KOPT-K1 (cell line): ENCODE results near the gene ACTN2.

Experiments used
- H3K27ac ChIP-seq: fragments of 200-600 bp; sonication (generic); 2 replicates; pipeline ENCODE4 v1.5.1; 2016; ENCODE audit warnings: antibody characterized with exemption, mild to moderate bottlenecking, low read depth, low read length; ENCODE audit not compliant: poor library complexity, severe bottlenecking
- H3K36me3 ChIP-seq: fragments of 200-600 bp; sonication (generic); 2 replicates; pipeline ENCODE4 v1.5.1; 2017; ENCODE audit warnings: antibody characterized with exemption, mild to moderate bottlenecking, low read length, moderate library complexity; ENCODE audit not compliant: insufficient read depth
- H3K9me3 ChIP-seq: fragments of 200-600 bp; sonication (generic); 2 replicates; pipeline ENCODE4 v1.5.1; 2017; ENCODE audit warnings: antibody characterized with exemption, low read length, mild to moderate bottlenecking; ENCODE audit not compliant: insufficient read depth, poor library complexity, severe bottlenecking

ACTN2 gene

GRCh38 chr1:236681219-236681618 lies 5.1 kb upstream of the ACTN2 start:
- H3K9me3 ChIP-seq, result no peaks in the 10 kb centered on the region
- H3K27ac ChIP-seq, result no peak overlapping the region
- no peaks in the 10 kb centered on the region for H3K36me3 ChIP-seq

- Histone ChIP-seq H3K27ac (no peak overlapping the region), H3K9me3 (no peaks in the 10 kb centered on the region), H3K36me3 (no peaks in the 10 kb centered on the region)
These were observed 938 bp upstream of the ACTN2 start for GRCh38 chr1:236685205-236685916.

GRCh38 chr1:236686815-236687160 lies 489 bp downstream of the ACTN2 start:
- Histone ChIP-seq H3K27ac (no peak overlapping the region), H3K36me3 (no peaks in the 10 kb centered on the region), H3K9me3 (no peaks in the 10 kb centered on the region)

- Histone ChIP-seq H3K36me3 (no peaks in the 10 kb centered on the region), H3K9me3 (no peaks in the 10 kb centered on the region), H3K27ac (no peak overlapping the region)
These were observed 974 bp downstream of the ACTN2 start for GRCh38 chr1:236687273-236687672.

GRCh38 chr1:236688705-236689104 lies 2.4 kb downstream of the ACTN2 start:
- Histone ChIP-seq H3K27ac (no peak overlapping the region), H3K9me3 (no peaks in the 10 kb centered on the region), H3K36me3 (no peaks in the 10 kb centered on the region)

- Histone ChIP-seq H3K9me3 (no peaks in the 10 kb centered on the region), H3K27ac (no peak overlapping the region), H3K36me3 (no peaks in the 10 kb centered on the region)
These were observed 3.6 kb downstream of the ACTN2 start for GRCh38 chr1:236689713-236690569.

- Histone ChIP-seq H3K9me3 (no peaks in the 10 kb centered on the region), H3K27ac (no peak overlapping the region), H3K36me3 (no peaks in the 10 kb centered on the region)
These were observed 5.0 kb downstream of the ACTN2 start for GRCh38 chr1:236691348-236691747.

GRCh38 chr1:236692128-236692527 lies 5.8 kb downstream of the ACTN2 start:
- no peaks in the 10 kb centered on the region for H3K36me3 ChIP-seq
- H3K27ac ChIP-seq, result no peak overlapping the region
- no peaks in the 10 kb centered on the region for H3K9me3 ChIP-seq

GRCh38 chr1:236692742-236693141 lies 6.4 kb downstream of the ACTN2 start:
- no peaks in the 10 kb centered on the region for H3K9me3 ChIP-seq
- H3K36me3 ChIP-seq, result no peaks in the 10 kb centered on the region
- no peak overlapping the region for H3K27ac ChIP-seq

- Histone ChIP-seq H3K27ac (no peak overlapping the region), H3K9me3 (no peaks in the 10 kb centered on the region), H3K36me3 (no peaks in the 10 kb centered on the region)
These were observed 13.1 kb downstream of the ACTN2 start for GRCh38 chr1:236699366-236699765.

- H3K27ac ChIP-seq, result no peak overlapping the region
These were observed 14.6 kb downstream of the ACTN2 start for GRCh38 chr1:236700903-236701302.

GRCh38 chr1:236701782-236702181 lies 15.5 kb downstream of the ACTN2 start:
- no peaks in the 10 kb centered on the region for H3K9me3 ChIP-seq
- H3K27ac ChIP-seq, result no peak overlapping the region
- H3K36me3 ChIP-seq, result no peaks in the 10 kb centered on the region

More at GRCh38 chr1:236700903-236701302, 14.6 kb downstream of the ACTN2 start:
- H3K36me3 ChIP-seq, result no peaks in the 10 kb centered on the region
- H3K9me3 ChIP-seq, result no peaks in the 10 kb centered on the region

GRCh38 chr1:236702791-236703394 lies 16.6 kb downstream of the ACTN2 start:
- Histone ChIP-seq H3K27ac (no peak overlapping the region), H3K36me3 (no peaks in the 10 kb centered on the region), H3K9me3 (no peaks in the 10 kb centered on the region)

- no peaks in the 10 kb centered on the region for H3K36me3 ChIP-seq
- no peaks in the 10 kb centered on the region for H3K9me3 ChIP-seq
- H3K27ac ChIP-seq, result no peak overlapping the region
These were observed 19.5 kb downstream of the ACTN2 start for GRCh38 chr1:236705771-236706170.

GRCh38 chr1:236706183-236706582 lies 19.9 kb downstream of the ACTN2 start:
- no peak overlapping the region for H3K27ac ChIP-seq

More at GRCh38 chr1:236706183-236706582, 19.9 kb downstream of the ACTN2 start:
- H3K36me3 ChIP-seq, result no peaks in the 10 kb centered on the region
- no peaks in the 10 kb centered on the region for H3K9me3 ChIP-seq
